GM12878 (cell line): ENCODE measurements around the gene SPTAN1. TPM values are rescaled to one million over a fixed set of nuclear protein-coding genes. Genes with fewer than 3 reads are reported as not detected.

Experiments used
- ATAC-seq: fragments of 200-7000 bp; cut with Tn5 transposase; 3 replicates; pipeline ENCODE4 v1.9.1; 2020; ENCODE audit warnings: mild to moderate bottlenecking, moderate library complexity
- BruUV-seq: library from RNA; stranded (reverse); fragments of 400-500 nt; replicated peaks from 2 replicates; lab custom pipeline; 2021; lab: Mats Ljungman, UMichigan
- CTCF ChIA-PET: fragments of 300-600 bp; sonication (Branson Sonifier 250); formaldehyde crosslinking; extraction: SDS; loops from one replicate; lab custom pipeline; 2021; ENCODE audit warnings: inconsistent platforms; lab: Yijun Ruan, JAX
- POLR2A ChIA-PET: fragments of 350-600 bp; formaldehyde crosslinking; extraction: SDS; loops from one replicate; lab custom pipeline; 2021; ENCODE audit warnings: inconsistent platforms; lab: Charles Lee
- RAD21 ChIA-PET: fragments of 300-600 bp; sonication (Branson Sonifier 250); formaldehyde crosslinking; loops from one replicate; lab custom pipeline; 2023; ENCODE audit warnings: antibody characterized with exemption; ENCODE audit not compliant: unreplicated experiment; lab: Charles Lee
- SMC1A ChIA-PET: fragments of 300-600 bp; sonication (Branson Sonifier 250); formaldehyde crosslinking; loops from one replicate; lab custom pipeline; 2023; ENCODE audit not compliant: unreplicated experiment, uncharacterized antibody; lab: Charles Lee
- DNase-seq: peaks from one replicate; pipeline ENCODE4 v3.0.0-alpha.2; 2011; ENCODE audit warnings: low read depth, low spot score
- FAIRE-seq: peaks from 3 replicates; lab custom pipeline; 2011; peaks lifted over from hg19 to GRCh38; lab: Jason Lieb, UNC
- H2AFZ ChIP-seq: 2 replicates; pipeline ENCODE4 v1.6.0; 2011; ENCODE audit warnings: low read depth, low read length, control low read depth; ENCODE audit not compliant: control insufficient read depth
- H3K27ac ChIP-seq: 2 replicates; pipeline ENCODE4 v1.5.1; 2011; ENCODE audit warnings: control low read depth; ENCODE audit not compliant: control insufficient read depth, insufficient read depth
- H3K27me3 ChIP-seq, 2 experiments: replicated peaks in 1 of 2; 2 replicates each; pipeline versions ENCODE4 v1.6.0 to v1.6.1; 2011; ENCODE audit warnings: low read length in 1 of 2; ENCODE audit not compliant: control insufficient read depth in 2 of 2, insufficient read depth in 2 of 2
- H3K36me3 ChIP-seq, 2 experiments: 2 replicates each; pipeline ENCODE4 v1.5.1; 2011; ENCODE audit warnings: low read length in 1 of 2; ENCODE audit not compliant: control insufficient read depth in 2 of 2, insufficient read depth in 2 of 2
- H3K4me1 ChIP-seq: 2 replicates; pipeline ENCODE4 v1.6.1; 2011; ENCODE audit warnings: mild to moderate bottlenecking, low read length, moderate library complexity, mixed read lengths; ENCODE audit not compliant: control insufficient read depth, insufficient read depth
- H3K4me2 ChIP-seq: 2 replicates; pipeline ENCODE4 v1.6.0; 2011; ENCODE audit warnings: control low read depth; ENCODE audit not compliant: control insufficient read depth, insufficient read depth
- H3K4me3 ChIP-seq: fragments of 200-600 bp; sonication (generic); 2 replicates; pipeline ENCODE4 v1.5.1; 2016
- H3K79me2 ChIP-seq: 2 replicates; pipeline ENCODE4 v1.6.0; 2011; ENCODE audit warnings: low read length; ENCODE audit not compliant: control insufficient read depth, insufficient read depth
- H3K9ac ChIP-seq: 2 replicates; pipeline ENCODE4 v1.8.0; 2011; ENCODE audit warnings: low read length, control low read depth, mixed read lengths; ENCODE audit not compliant: control insufficient read depth, insufficient read depth
- H3K9me3 ChIP-seq: replicated peaks from 3 replicates; pipeline ENCODE4 v1.5.1; 2011; ENCODE audit warnings: mild to moderate bottlenecking, low read length; ENCODE audit not compliant: control insufficient read depth, insufficient read depth
- H4K20me1 ChIP-seq: 2 replicates; pipeline ENCODE4 v1.6.0; 2011; ENCODE audit not compliant: control insufficient read depth, insufficient read depth
- CBX3 ChIP-seq: fragments of 200-600 bp; sonication (generic); IDR thresholded peaks from 2 replicates; pipeline ENCODE4 v1.6.1; 2016; ENCODE audit warnings: low read depth, borderline replicate concordance
- FOS ChIP-seq: IDR thresholded peaks from 3 replicates; pipeline ENCODE4 v1.6.1; 2011; ENCODE audit warnings: borderline replicate concordance; ENCODE audit not compliant: insufficient read length; ENCODE audit errors: extremely low read depth
- LARP7 ChIP-seq: fragments of 450-650 bp; IDR thresholded peaks from 2 replicates; pipeline ENCODE4 v1.6.1; 2017; ENCODE audit warnings: mild to moderate bottlenecking
- MEF2B ChIP-seq: fragments of 450-650 bp; IDR thresholded peaks from 2 replicates; pipeline ENCODE4 v1.6.1; 2018; ENCODE audit warnings: mild to moderate bottlenecking, moderate library complexity; ENCODE audit not compliant: partially characterized antibody, poor library complexity, severe bottlenecking
- MTA3 ChIP-seq: IDR thresholded peaks from 2 replicates; pipeline ENCODE4 v1.6.1; 2012; ENCODE audit warnings: low read length, inconsistent platforms, borderline replicate concordance
- NBN ChIP-seq: fragments of 450-650 bp; IDR thresholded peaks from 2 replicates; pipeline ENCODE4 v1.6.1; 2016
- NFYA ChIP-seq: IDR thresholded peaks from 2 replicates; pipeline ENCODE4 v1.6.1; 2011; ENCODE audit warnings: low read depth, mild to moderate bottlenecking, low read length, improper control_type of control experiment, borderline replicate concordance
- POLR2AphosphoS2 ChIP-seq: IDR thresholded peaks from 2 replicates; pipeline ENCODE4 v1.6.1; 2011; ENCODE audit warnings: low read depth, mild to moderate bottlenecking, low read length, improper control_type of control experiment, moderate library complexity
- POLR2AphosphoS5 ChIP-seq: IDR thresholded peaks from 2 replicates; pipeline ENCODE4 v1.6.1; 2011; ENCODE audit warnings: mild to moderate bottlenecking, low read length, inconsistent platforms
- RAD21 ChIP-seq: IDR thresholded peaks from 2 replicates; pipeline ENCODE4 v1.6.1; 2011; ENCODE audit warnings: mild to moderate bottlenecking, low read depth, low read length, moderate library complexity; ENCODE audit not compliant: insufficient read depth
- ZNF207 ChIP-seq: fragments of 450-650 bp; IDR thresholded peaks from 2 replicates; pipeline ENCODE4 v1.6.1; 2014; ENCODE audit warnings: antibody characterized with exemption, mild to moderate bottlenecking, borderline replicate concordance
- WGBS: methylation state at CpG from one replicate; pipeline ENCODE4 v1.1.6; 2016; ENCODE audit warnings: low lambda C conversion rate; ENCODE audit not compliant: insufficient replicate concordance, insufficient coverage; ENCODE audit errors: missing lambda C conversion rate; 5-methylcytosine and 5-hydroxymethylcytosine counted together
- in situ Hi-C: fragments of 300-500 bp; cut with MboI; formaldehyde crosslinking; loops from 9 replicates; pipeline ENCODE4 v1.14.3; 2018; ENCODE audit warnings: mixed read lengths
- intact Hi-C: fragments of 100-400 bp; cut with micrococcal nuclease; formaldehyde crosslinking; loops from one replicate; pipeline ENCODE4 v1.14.2; 2022; ENCODE audit not compliant: unreplicated experiment
- polyA plus RNA-seq, 11 experiments: library from polyadenylated mRNA; depleted of rRNA in 4 of 11; unstranded in 6 of 11; stranded (reverse) in 5 of 11; fragments of >200 nt; fragmentation: Nextera tagmentation in 4 of 11; fragmentation: Illumina TruSeq in 1 of 11; extraction: Ambion mirVana in 4 of 11; extraction: Trizol in 1 of 11; gene quantifications; 1 replicate in 1 of 11; 2 replicates in 10 of 11; pipeline versions ENCODE4 v1.2.1 to v1.2.3, GENCODE V29; 2011 to 2016; ENCODE audit warnings: inconsistent platforms in 2 of 11, missing spikeins in 2 of 11, low read depth in 1 of 11
- total RNA-seq, 4 experiments: library from RNA; depleted of rRNA in 3 of 4; stranded (reverse); fragments of >200 nt in 3 of 4; fragmentation: Illumina TruSeq in 1 of 4; extraction: Trizol in 1 of 4; gene quantifications; 2 replicates each; pipeline versions ENCODE4 v1.2.1 to v1.2.3, GENCODE V29; 2013 to 2021
- TF ChIP-seq, protein P1 (sequence below): IDR thresholded peaks from 2 replicates; pipeline ENCODE4 v1.6.1; 2012; ENCODE audit warnings: low read depth, low read length, improper control_type of control experiment
- TF ChIP-seq, protein P2 (sequence below): fragments of 450-650 bp; IDR thresholded peaks from 2 replicates; pipeline ENCODE4 v1.6.1; 2016; ENCODE audit warnings: mild to moderate bottlenecking
- TF ChIP-seq, protein P3 (sequence below): fragments of 450-650 bp; IDR thresholded peaks from 2 replicates; pipeline ENCODE4 v1.6.1; 2017; ENCODE audit warnings: mild to moderate bottlenecking
- TF ChIP-seq, protein P4 (sequence below): fragments of 450-650 bp; IDR thresholded peaks from 2 replicates; pipeline ENCODE4 v1.6.1; 2016; ENCODE audit warnings: mild to moderate bottlenecking
- TF ChIP-seq, protein P5 (sequence below): fragments of 450-650 bp; formaldehyde crosslinking; IDR thresholded peaks from 2 replicates; pipeline ENCODE4 v1.4.0; 2022; ENCODE audit warnings: mild to moderate bottlenecking, moderate library complexity

The SPTAN1 gene
- total and polyA plus RNA-seq, 10 of the 15 experiments (the other 5 are each of a cell fraction or from before 2014, with no cell fraction given) = 18.7 to 156 (median 73.6) TPM

DNA sequence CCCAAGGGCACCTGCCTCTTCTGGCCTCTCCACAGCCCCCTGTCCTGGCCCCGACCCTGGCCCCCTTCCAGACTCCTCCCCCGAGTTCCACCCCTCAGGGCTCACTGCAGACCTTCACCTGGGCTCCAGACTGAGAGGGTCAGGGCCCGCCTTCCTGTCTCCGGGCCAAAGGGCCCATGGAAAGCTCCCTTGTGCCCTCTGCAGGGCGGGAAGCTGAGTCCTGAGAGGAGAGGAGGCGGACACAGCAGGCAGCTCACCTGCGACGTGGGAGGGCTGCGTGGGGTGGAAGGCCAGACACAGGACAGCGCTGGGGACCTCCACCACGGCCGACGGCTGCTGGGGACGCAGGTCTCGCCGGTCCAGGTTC, 83.6 kb downstream of the SPTAN1 start:
- no peaks in the 10 kb centered on the region for H3K27me3 ChIP-seq
- TF ChIP-seq RAD21 = no peak
- TF ChIP-seq NFYA = no peak
- TF ChIP-seq MTA3 = no peak
- TF ChIP-seq MEF2B = no peak
- TF ChIP-seq POLR2AphosphoS5 = no peak
- no peak for TF ChIP-seq NBN
- no peak for TF ChIP-seq ZNF207
- TF ChIP-seq FOS = no peak
- TF ChIP-seq, protein P1, sequence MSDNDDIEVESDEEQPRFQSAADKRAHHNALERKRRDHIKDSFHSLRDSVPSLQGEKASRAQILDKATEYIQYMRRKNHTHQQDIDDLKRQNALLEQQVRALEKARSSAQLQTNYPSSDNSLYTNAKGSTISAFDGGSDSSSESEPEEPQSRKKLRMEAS = no peak
- TF ChIP-seq, protein P2, sequence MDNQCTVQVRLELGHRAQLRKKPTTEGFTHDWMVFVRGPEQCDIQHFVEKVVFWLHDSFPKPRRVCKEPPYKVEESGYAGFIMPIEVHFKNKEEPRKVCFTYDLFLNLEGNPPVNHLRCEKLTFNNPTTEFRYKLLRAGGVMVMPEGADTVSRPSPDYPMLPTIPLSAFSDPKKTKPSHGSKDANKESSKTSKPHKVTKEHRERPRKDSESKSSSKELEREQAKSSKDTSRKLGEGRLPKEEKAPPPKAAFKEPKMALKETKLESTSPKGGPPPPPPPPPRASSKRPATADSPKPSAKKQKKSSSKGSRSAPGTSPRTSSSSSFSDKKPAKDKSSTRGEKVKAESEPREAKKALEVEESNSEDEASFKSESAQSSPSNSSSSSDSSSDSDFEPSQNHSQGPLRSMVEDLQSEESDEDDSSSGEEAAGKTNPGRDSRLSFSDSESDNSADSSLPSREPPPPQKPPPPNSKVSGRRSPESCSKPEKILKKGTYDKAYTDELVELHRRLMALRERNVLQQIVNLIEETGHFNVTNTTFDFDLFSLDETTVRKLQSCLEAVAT = no peak
- TF ChIP-seq LARP7 = no peak
- TF ChIP-seq, protein P3, sequence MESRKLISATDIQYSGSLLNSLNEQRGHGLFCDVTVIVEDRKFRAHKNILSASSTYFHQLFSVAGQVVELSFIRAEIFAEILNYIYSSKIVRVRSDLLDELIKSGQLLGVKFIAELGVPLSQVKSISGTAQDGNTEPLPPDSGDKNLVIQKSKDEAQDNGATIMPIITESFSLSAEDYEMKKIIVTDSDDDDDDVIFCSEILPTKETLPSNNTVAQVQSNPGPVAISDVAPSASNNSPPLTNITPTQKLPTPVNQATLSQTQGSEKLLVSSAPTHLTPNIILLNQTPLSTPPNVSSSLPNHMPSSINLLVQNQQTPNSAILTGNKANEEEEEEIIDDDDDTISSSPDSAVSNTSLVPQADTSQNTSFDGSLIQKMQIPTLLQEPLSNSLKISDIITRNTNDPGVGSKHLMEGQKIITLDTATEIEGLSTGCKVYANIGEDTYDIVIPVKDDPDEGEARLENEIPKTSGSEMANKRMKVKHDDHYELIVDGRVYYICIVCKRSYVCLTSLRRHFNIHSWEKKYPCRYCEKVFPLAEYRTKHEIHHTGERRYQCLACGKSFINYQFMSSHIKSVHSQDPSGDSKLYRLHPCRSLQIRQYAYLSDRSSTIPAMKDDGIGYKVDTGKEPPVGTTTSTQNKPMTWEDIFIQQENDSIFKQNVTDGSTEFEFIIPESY = no peak
- TF ChIP-seq, protein P4, sequence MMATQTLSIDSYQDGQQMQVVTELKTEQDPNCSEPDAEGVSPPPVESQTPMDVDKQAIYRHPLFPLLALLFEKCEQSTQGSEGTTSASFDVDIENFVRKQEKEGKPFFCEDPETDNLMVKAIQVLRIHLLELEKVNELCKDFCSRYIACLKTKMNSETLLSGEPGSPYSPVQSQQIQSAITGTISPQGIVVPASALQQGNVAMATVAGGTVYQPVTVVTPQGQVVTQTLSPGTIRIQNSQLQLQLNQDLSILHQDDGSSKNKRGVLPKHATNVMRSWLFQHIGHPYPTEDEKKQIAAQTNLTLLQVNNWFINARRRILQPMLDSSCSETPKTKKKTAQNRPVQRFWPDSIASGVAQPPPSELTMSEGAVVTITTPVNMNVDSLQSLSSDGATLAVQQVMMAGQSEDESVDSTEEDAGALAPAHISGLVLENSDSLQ = no peak
- TF ChIP-seq CBX3 = no peak
- no peak for TF ChIP-seq POLR2AphosphoS2
- TF ChIP-seq, protein P5, sequence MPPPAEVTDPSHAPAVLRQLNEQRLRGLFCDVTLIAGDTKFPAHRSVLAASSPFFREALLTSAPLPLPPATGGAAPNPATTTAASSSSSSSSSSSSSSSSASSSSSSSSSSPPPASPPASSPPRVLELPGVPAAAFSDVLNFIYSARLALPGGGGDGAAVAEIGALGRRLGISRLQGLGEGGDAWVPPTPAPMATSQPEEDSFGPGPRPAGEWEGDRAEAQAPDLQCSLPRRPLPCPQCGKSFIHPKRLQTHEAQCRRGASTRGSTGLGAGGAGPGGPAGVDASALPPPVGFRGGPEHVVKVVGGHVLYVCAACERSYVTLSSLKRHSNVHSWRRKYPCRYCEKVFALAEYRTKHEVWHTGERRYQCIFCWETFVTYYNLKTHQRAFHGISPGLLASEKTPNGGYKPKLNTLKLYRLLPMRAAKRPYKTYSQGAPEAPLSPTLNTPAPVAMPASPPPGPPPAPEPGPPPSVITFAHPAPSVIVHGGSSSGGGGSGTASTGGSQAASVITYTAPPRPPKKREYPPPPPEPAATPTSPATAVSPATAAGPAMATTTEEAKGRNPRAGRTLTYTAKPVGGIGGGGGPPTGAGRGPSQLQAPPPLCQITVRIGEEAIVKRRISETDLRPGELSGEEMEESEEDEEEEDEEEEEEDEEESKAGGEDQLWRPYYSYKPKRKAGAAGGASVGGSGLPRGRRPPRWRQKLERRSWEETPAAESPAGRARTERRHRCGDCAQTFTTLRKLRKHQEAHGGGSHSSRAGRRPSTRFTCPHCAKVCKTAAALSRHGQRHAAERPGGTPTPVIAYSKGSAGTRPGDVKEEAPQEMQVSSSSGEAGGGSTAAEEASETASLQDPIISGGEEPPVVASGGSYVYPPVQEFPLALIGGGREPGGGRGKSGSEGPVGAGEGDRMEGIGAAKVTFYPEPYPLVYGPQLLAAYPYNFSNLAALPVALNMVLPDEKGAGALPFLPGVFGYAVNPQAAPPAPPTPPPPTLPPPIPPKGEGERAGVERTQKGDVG = no peak
- TF ChIP-seq, all 136 proteins: peak for 0
- Histone ChIP-seq H3K9ac (no peak overlapping the region), H3K27ac (no peak overlapping the region), H3K9me3 (no peaks in the 10 kb centered on the region), H3K79me2 (no peaks in the 10 kb centered on the region), H3K4me2 (no peak overlapping the region), H4K20me1 (no peaks in the 10 kb centered on the region), H3K4me1 (no peaks in the 10 kb centered on the region), H3K4me3 (no peak overlapping the region), H2AFZ (no peak overlapping the region), H3K36me3 (peaks cover 0 to 16% of the 10 kb centered on the region in 2 experiments; a peak in 3 of 4 replicates)
- ChIA-PET CTCF (no interaction called here), RAD21 (interaction anchor here (1.1 kb wide), 1 partner anchor 8 kb away, joined by 4 read pairs; no protein-coding TSS in a partner anchor), SMC1A (interaction anchor here (1.2 kb wide), 1 partner anchor 25 kb away, joined by 3 read pairs; no protein-coding TSS in a partner anchor), POLR2A (no interaction called here)
- 78% methylated on average over 13 of the region's 16 CpGs for WGBS
- ATAC-seq = no peak
- in situ Hi-C loops (no loop called here), intact Hi-C loops (no loop called here)
- no peak for FAIRE-seq
- no peak for DNase-seq
- BruUV-seq = no TSS peak
